HG03460 (cell line): Measurements from ENCODE around the gene F2R.
"Not testable (repeated sequence)": the region's sequence is repeated elsewhere in the genome, so short reads cannot be mapped to it uniquely, and the experiment has no call there.

Experiments used
- ATAC-seq: cut with Tn5 transposase; IDR thresholded peaks from one replicate; pipeline ENCODE4 v1.9.1; 2021; ENCODE audit not compliant: unreplicated experiment

F2R gene

GRCh38 chr5:76751291-76751690, 35.4 kb downstream of the F2R start:
- ATAC-seq, result no peak

- no peak for ATAC-seq
Observed at GRCh38 chr5:76754668-76755078, 38.7 kb downstream of the F2R start.

GRCh38 chr5:76755779-76756637, 40.1 kb downstream of the F2R start:
- ATAC-seq, result no peak

- no peak for ATAC-seq
Observed at GRCh38 chr5:76757049-76757448, 41.1 kb downstream of the F2R start.

- ATAC-seq, result not testable (repeated sequence)
Observed at GRCh38 chr5:76761118-76761517, 45.2 kb downstream of the F2R start.

- no peak for ATAC-seq
Observed at GRCh38 chr5:76762484-76762883, 46.6 kb downstream of the F2R start.

GRCh38 chr5:76763136-76763535, 47.2 kb downstream of the F2R start:
- no peak for ATAC-seq

- ATAC-seq, result no peak
Observed at GRCh38 chr5:76764374-76764773, 48.4 kb downstream of the F2R start.

GRCh38 chr5:76765249-76765648, 49.3 kb downstream of the F2R start:
- ATAC-seq, result no peak

- ATAC-seq, result no peak
Observed at GRCh38 chr5:76766746-76767145, 50.8 kb downstream of the F2R start.

GRCh38 chr5:76771041-76771440, 55.1 kb downstream of the F2R start:
- ATAC-seq, result not testable (repeated sequence)

GRCh38 chr5:76771705-76772405, 55.9 kb downstream of the F2R start:
- no peak for ATAC-seq

GRCh38 chr5:76775921-76776320, 60.0 kb downstream of the F2R start:
- no peak for ATAC-seq

GRCh38 chr5:76776391-76776790, 60.5 kb downstream of the F2R start:
- ATAC-seq, result no peak

- not testable (repeated sequence) for ATAC-seq
Observed at GRCh38 chr5:76780616-76781015, 64.7 kb downstream of the F2R start.

GRCh38 chr5:76781775-76782174, 65.8 kb downstream of the F2R start:
- no peak for ATAC-seq

- ATAC-seq, result no peak
Observed at GRCh38 chr5:76782444-76782843, 66.5 kb downstream of the F2R start.
